HepG2 (cell line): ENCODE data around the gene NWD2.

Source experiments
- JUND ChIP-seq: sonication (generic); formaldehyde crosslinking; IDR thresholded peaks from 2 replicates; pipeline ENCODE4 v1.8.0; 2022; ENCODE audit warnings: mild to moderate bottlenecking, missing genetic modification reagents
- SYNCRIP ChIP-seq: fragments of 200-400 bp; formaldehyde crosslinking; IDR thresholded peaks from 2 replicates; pipeline ENCODE4 v1.6.1; 2018; ENCODE audit warnings: mild to moderate bottlenecking, low read depth, low read length; ENCODE audit not compliant: insufficient read depth
- TP53 ChIP-seq: sonication (generic); formaldehyde crosslinking; conservative IDR thresholded peaks from 2 replicates; pipeline ENCODE4 v1.4.0; 2020; ENCODE audit warnings: missing genetic modification reagents
- ZFX ChIP-seq: sonication (generic); formaldehyde crosslinking; IDR thresholded peaks from 2 replicates; pipeline ENCODE4 v1.4.0; 2020; ENCODE audit warnings: mild to moderate bottlenecking, low read depth, missing genetic modification reagents, moderate library complexity

DNA sequence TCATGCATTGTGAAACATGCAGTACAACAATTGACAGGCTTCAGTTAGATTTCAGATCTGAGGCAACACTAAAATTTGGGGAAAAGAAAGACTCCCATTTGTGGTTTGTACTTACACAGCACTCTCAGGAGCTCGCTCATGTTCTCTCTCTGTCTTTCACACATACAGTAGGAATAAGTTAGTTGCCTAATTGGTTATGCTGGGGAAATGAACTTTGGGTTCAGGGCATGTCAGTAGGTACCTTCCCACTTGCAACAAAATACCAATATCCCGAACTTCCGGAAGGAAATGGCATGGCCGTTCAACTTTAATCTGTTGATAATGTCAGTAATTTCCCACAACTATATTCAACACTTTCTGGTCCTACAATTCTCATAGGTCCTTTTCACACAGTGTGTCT lies 223.3 kb downstream of the NWD2 start:
- TF ChIP-seq JUND = no peak
- no peak for TF ChIP-seq SYNCRIP
- TF ChIP-seq ZFX (CRISPR knock-in tag) = no peak
- TF ChIP-seq TP53 (CRISPR knock-in tag) = no peak
